Cardiac muscle cell (in vitro differentiated cells and primary cell): ENCODE data around the gene GPBP1L1. TPM values are rescaled to one million over a fixed set of nuclear protein-coding genes. Genes with fewer than 3 reads are reported as not detected.

Source experiments
- DNase-seq, 2 donors: peaks; one replicate each; pipeline versions ENCODE4 v3.0.0 to v3.0.0-alpha.2; 2010 to 2017; ENCODE audit warnings: low read depth in 1 of 2, low spot score in 1 of 2
- H3K27ac ChIP-seq: fragments of 200-600 bp; sonication (generic); 2 replicates; pipeline ENCODE4 v1.5.1; 2016
- H3K27me3 ChIP-seq: fragments of 200-600 bp; sonication (generic); 2 replicates; pipeline ENCODE4 v1.6.0; 2016; ENCODE audit warnings: control low read depth
- H3K36me3 ChIP-seq: fragments of 200-600 bp; sonication (generic); 2 replicates; pipeline ENCODE4 v1.5.1; 2016; ENCODE audit warnings: control low read depth
- H3K4me1 ChIP-seq: fragments of 200-600 bp; sonication (generic); 2 replicates; pipeline ENCODE4 v1.8.1; 2017; ENCODE audit warnings: low read depth, mild to moderate bottlenecking, mixed run types
- H3K4me3 ChIP-seq: fragments of 200-600 bp; sonication (generic); 2 replicates; pipeline ENCODE4 v1.5.1; 2016; ENCODE audit warnings: mild to moderate bottlenecking
- H3K9me3 ChIP-seq: fragments of 200-600 bp; sonication (generic); 2 replicates; pipeline ENCODE4 v1.5.1; 2017; ENCODE audit warnings: low read depth, mild to moderate bottlenecking, control low read depth
- CTCF ChIP-seq: IDR thresholded peaks from 2 replicates; pipeline ENCODE4 v1.5.1; 2012; ENCODE audit warnings: low read depth, mild to moderate bottlenecking, low read length
- polyA plus RNA-seq: library from polyadenylated mRNA; unstranded; fragments of >200 nt; fragmentation: Nextera tagmentation; extraction: Ambion mirVana; gene quantifications from 2 replicates; pipeline ENCODE4 v1.2.1, GENCODE V29; 2016
- total RNA-seq: library from RNA; depleted of rRNA; stranded (reverse); fragments of >200 nt; gene quantifications from 2 replicates; pipeline ENCODE4 v1.2.3, GENCODE V29; 2016

GPBP1L1 gene
- total and polyA plus RNA-seq, 2 experiments from 2014 or later: 79.5 to 96.3 TPM

GRCh38 chr1:45620588-45621500 lies 65.5 kb downstream of the GPBP1L1 start:
- H3K27me3 ChIP-seq: no peaks in the 10 kb centered on the region
- H3K4me3 ChIP-seq: no peak overlapping the region
- H3K9me3 ChIP-seq: no peaks in the 10 kb centered on the region
- H3K36me3 ChIP-seq: peaks cover 29% of the 10 kb centered on the region
- no peaks in the 10 kb centered on the region for H3K4me1 ChIP-seq
- peak overlapping the region; percentile 70 for H3K27ac ChIP-seq
- TF ChIP-seq CTCF: no peak
- no peak for DNase-seq

GRCh38 chr1:45619149-45619921 lies 67.0 kb downstream of the GPBP1L1 start:
- H3K27ac ChIP-seq: peak overlapping the region; percentile 70
- TF ChIP-seq CTCF: no peak

GRCh38 chr1:45617618-45618017 lies 68.7 kb downstream of the GPBP1L1 start:
- peak in 1 of 2 donors; percentile 30 for DNase-seq
- H3K4me3 ChIP-seq: no peak overlapping the region
- H3K9me3 ChIP-seq: no peaks in the 10 kb centered on the region
- no peak overlapping the region for H3K27ac ChIP-seq
- H3K27me3 ChIP-seq: no peaks in the 10 kb centered on the region
- H3K4me1 ChIP-seq: no peaks in the 10 kb centered on the region
- TF ChIP-seq CTCF: no peak
- peaks cover 55% of the 10 kb centered on the region for H3K36me3 ChIP-seq

More at GRCh38 chr1:45619149-45619921, 67.0 kb downstream of the GPBP1L1 start:
- no peaks in the 10 kb centered on the region for H3K4me1 ChIP-seq
- no peak for DNase-seq
- H3K27me3 ChIP-seq: no peaks in the 10 kb centered on the region
- H3K36me3 ChIP-seq: peaks cover 40% of the 10 kb centered on the region
- no peak overlapping the region for H3K4me3 ChIP-seq
- no peaks in the 10 kb centered on the region for H3K9me3 ChIP-seq

- Histone ChIP-seq H3K9me3 (no peaks in the 10 kb centered on the region), H3K27me3 (no peaks in the 10 kb centered on the region), H3K36me3 (peaks cover 56% of the 10 kb centered on the region), H3K4me3 (no peak overlapping the region), H3K27ac (no peak overlapping the region), H3K4me1 (no peaks in the 10 kb centered on the region)
- no peak for TF ChIP-seq CTCF
- no peak for DNase-seq
Observed at GRCh38 chr1:45615885-45616284, 70.4 kb downstream of the GPBP1L1 start.

- TF ChIP-seq CTCF: no peak
- no peaks in the 10 kb centered on the region for H3K27me3 ChIP-seq
- no peak overlapping the region for H3K27ac ChIP-seq
- H3K4me3 ChIP-seq: no peak overlapping the region
- no peaks in the 10 kb centered on the region for H3K9me3 ChIP-seq
- H3K4me1 ChIP-seq: no peaks in the 10 kb centered on the region
- DNase-seq: no peak
- H3K36me3 ChIP-seq: peaks cover 63% of the 10 kb centered on the region
Observed at GRCh38 chr1:45612941-45613579, 73.3 kb downstream of the GPBP1L1 start.
